Fibroblast of gingiva (primary cell): ENCODE results near the gene ARPC1A.
"Not testable (repeated sequence)": the region's sequence is repeated elsewhere in the genome, so short reads cannot be mapped to it uniquely, and the experiment has no call there.

ENCODE experiments used
- DNase-seq: peaks from one replicate; pipeline ENCODE4 v3.0.0-alpha.2; 2011; ENCODE audit warnings: low read depth

Gene ARPC1A

GRCh38 chr7:99322659-99323058, 3.0 kb upstream of the ARPC1A start:
- DNase-seq = not testable (repeated sequence)

DNA sequence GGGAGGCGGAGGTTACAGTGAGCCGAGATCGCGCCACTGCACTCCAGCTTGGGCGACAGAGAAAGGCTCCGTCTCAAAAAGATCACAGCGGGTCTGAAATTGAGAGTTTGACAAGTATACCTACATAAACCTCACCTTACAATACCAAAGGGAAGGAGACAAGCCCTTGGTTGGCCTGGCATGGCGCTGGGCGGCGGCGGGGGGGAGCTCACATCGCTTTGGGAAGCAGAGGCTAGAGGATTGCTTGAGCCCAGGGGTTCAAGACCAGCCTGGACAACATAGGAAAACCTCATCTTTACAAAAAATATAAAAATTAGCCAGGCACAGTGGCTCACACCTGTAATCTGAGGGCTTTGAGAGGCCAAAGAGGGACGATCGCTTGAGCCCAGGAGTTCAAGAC, 1.1 kb upstream of the ARPC1A start:
- no peak for DNase-seq

- DNase-seq = no peak
Observed at GRCh38 chr7:99325001-99325493, 651 bp upstream of the ARPC1A start.

DNA sequence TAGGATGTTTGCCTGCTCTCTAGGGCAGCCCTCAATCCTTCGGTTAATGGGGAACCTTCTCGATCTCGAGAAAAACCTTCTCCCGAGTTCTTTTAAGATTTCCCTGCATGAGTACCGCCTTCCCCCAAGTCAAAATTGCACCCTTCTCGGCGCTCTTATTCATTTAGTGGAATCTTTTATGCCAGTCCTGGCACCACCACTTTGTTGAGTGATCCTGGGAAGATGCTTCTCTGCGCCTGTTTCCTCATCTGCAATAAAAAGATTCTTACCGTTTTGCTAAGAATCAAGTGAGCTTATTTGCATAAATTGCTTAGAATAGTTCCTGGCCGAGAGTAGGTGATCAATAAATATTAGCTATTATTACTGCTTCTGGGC, 697 bp downstream of the ARPC1A start:
- DNase-seq = no peak

DNA sequence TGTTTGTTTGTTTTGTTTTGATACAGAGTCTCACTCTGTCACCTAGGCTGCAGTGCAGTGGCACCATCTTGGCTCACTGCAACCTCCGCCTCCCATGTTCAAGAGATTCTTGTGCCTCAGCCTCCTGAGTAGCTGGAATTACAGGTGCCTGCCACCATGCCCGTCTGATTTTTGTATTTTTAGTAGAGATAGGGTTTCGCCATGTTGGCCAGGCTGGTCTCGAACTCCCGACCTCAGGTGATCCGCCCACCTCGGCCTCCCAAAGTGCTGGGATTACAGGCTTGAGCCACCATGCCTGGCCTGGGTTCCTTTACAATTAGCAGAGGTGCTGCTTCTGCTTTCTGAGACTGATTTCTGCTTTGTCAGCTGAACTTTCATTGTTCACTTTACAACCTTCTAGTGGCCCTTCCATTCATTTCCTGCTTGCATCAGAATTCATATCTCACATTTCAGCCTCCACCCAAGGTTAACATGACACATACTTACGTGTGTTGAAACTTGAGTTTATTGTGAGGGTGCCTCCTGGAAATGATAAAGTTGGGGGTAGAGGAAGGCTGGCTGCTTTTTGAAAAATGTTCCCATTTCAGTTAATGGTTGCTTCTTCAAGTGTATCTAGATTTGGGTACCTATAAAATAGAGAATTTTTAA, 4.7 kb downstream of the ARPC1A start:
- peak; percentile 79 for DNase-seq

GRCh38 chr7:99331002-99331401, 5.3 kb downstream of the ARPC1A start:
- DNase-seq = no peak

GRCh38 chr7:99339595-99339994, 13.9 kb downstream of the ARPC1A start:
- no peak for DNase-seq

GRCh38 chr7:99340659-99341058, 15.0 kb downstream of the ARPC1A start:
- DNase-seq = no peak

DNA sequence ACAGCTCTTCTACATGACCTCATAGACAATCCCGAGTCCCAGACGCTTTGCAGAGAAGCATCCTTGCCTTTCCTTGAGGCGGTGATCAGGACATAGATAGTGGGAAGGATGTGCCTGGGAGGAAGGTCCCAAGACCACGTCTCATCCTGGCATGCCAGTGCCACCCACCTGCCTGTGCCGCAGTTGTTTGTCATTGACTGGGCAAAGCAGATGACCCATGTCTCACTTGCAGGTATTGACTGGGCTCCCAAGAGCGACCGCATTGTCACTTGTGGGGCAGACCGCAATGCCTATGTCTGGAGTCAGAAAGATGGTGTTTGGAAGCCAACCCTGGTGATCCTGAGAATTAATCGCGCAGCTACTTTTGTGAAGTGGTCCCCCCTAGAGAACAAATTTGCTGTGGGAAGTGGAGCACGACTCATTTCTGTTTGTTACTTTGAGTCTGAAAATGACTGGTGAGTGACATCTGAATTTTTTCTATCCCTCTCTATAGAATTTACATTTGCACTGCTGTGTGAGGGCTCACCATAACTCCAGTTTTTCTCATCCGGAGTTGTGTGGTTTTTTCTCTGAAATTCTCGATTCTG, 18.5 kb downstream of the ARPC1A start:
- DNase-seq = no peak

- DNase-seq = not testable (repeated sequence)
Observed at GRCh38 chr7:99350641-99351040, 24.9 kb downstream of the ARPC1A start.

DNA sequence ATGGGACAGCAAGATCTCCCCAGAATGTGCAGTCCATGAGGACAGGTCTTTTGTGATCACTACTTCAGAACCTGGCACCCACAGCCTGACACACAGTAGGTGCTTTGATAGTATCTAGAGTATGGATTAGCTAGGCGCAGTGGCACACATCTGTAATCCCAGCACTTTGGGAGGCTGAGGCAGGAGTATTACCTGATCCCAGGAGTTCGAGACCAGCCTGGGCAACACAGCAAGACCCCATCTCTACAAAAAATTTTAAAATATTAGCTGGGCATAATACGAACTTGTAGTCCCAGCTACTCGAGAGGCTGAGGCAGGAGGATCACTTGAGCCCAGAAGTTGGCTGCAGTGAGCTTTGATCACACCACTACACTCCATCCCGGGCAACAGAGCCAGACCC, 26.5 kb downstream of the ARPC1A start:
- no peak for DNase-seq

DNA sequence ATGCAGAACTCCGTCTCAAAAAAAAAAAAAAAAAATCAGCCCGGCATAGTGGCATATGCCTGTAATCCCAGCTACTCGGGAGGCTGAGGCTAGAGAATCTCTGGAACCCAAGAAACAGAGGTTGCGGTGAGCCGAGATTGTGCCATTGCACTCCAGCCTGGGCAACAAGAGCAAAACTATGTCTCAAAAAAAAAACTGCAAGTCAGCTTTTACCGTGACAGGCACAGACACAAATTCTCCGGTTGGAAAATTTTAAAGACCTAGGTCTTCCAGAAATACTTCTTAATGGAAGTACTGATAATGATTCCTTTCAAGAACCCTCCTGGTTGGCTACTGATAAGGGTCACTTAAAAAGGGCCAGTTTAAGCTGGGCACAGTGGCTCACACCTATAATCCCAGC, 29.4 kb downstream of the ARPC1A start:
- no peak for DNase-seq

- DNase-seq = no peak
Observed at GRCh38 chr7:99357701-99358490, 32.2 kb downstream of the ARPC1A start.

GRCh38 chr7:99358521-99358920, 32.8 kb downstream of the ARPC1A start:
- DNase-seq = not testable (repeated sequence)

DNA sequence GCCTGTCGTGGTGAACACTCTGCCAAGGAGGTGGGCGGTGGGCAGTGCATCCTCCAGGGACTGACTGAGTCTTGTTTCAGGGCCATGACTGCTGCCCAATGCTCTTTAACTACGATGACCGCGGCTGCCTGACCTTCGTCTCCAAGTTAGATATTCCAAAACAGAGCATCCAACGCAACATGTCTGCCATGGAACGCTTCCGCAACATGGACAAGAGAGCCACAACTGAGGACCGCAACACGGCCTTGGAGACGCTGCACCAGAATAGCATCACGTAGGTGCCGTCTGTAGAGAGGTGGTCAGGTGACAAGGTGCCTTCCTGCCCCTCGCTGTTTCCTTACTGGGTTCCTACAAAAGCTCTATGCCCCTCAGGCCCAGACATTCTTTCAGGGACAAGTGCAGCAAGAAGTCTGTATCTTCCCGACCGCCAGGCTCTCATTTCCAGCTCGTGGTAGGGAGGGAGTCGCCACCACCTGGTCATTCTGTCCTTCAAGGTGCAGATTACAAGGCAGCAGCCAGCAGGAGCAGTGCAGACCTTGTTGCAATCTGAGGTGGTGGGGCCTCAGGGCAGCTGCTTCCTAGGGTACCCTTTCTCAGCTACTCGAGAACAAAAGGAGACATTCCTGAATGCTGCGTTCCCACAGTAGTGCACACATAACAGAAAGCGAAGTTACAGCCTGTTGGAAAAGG, 33.9 kb downstream of the ARPC1A start:
- no peak for DNase-seq

- peak; percentile 66 for DNase-seq
Observed at GRCh38 chr7:99362801-99363200, 37.1 kb downstream of the ARPC1A start.

DNA sequence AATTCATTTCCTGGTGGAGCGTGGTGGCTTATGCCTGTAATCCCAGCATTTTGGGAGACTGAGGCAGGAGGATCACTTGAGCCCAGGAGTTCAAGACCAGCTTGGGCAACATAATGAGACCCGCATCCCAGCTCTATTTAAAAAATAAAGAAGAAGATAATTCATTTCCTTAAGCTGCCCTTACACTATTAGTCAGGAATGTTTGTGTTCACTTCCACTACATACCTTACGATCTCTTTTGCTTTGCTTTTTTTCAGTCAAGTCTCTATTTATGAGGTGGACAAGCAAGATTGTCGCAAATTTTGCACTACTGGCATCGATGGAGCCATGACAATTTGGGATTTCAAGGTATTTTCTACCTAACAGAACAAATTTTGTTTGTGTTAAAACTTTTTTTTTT, 37.6 kb downstream of the ARPC1A start:
- no peak for DNase-seq

- no peak for DNase-seq
Observed at GRCh38 chr7:99365318-99366141, 39.8 kb downstream of the ARPC1A start.

- DNase-seq = no peak
Observed at GRCh38 chr7:99366646-99367045, 40.9 kb downstream of the ARPC1A start.

GRCh38 chr7:99368750-99369389, 43.2 kb downstream of the ARPC1A start:
- no peak for DNase-seq

- DNase-seq = no peak
Observed at GRCh38 chr7:99369767-99370391, 44.2 kb downstream of the ARPC1A start.
